Natural killer cell (primary cell): ENCODE data around the gene ARL15. TPM values are rescaled to one million over a fixed set of nuclear protein-coding genes. Genes with fewer than 3 reads are reported as not detected.

Experiments
- ATAC-seq, 3 donors: fragments of 150-1000 bp in 2 of 3; fragments of 200-7000 bp in 1 of 3; cut with Tn5 transposase; 1 replicate in 1 of 3; 2 replicates in 2 of 3; pipeline ENCODE4 v1.10.0; 2021; ENCODE audit warnings: mild to moderate bottlenecking in 2 of 3, moderate library complexity in 2 of 3
- DNase-seq, 2 donors: peaks; one replicate each; pipeline versions ENCODE4 v3.0.0 to v3.0.0-alpha.2; 2013 to 2021; ENCODE audit warnings: mixed read lengths in 1 of 2
- H3K27ac ChIP-seq: one replicate; pipeline ENCODE4 v1.5.1; 2013; ENCODE audit warnings: mild to moderate bottlenecking, low read length
- H3K27me3 ChIP-seq: one replicate; pipeline ENCODE4 v1.6.1; 2013; ENCODE audit warnings: low read length; ENCODE audit not compliant: control insufficient read depth, insufficient read depth
- H3K36me3 ChIP-seq: one replicate; pipeline ENCODE4 v1.6.1; 2013; ENCODE audit warnings: low read length; ENCODE audit not compliant: control insufficient read depth, insufficient read depth
- H3K4me1 ChIP-seq: one replicate; pipeline ENCODE4 v1.6.1; 2013; ENCODE audit warnings: low read length; ENCODE audit not compliant: control insufficient read depth, insufficient read depth
- H3K4me3 ChIP-seq: one replicate; pipeline ENCODE4 v1.5.1; 2013; ENCODE audit warnings: low read length
- H3K9me3 ChIP-seq: one replicate; pipeline ENCODE4 v1.6.1; 2013; ENCODE audit warnings: low read length; ENCODE audit not compliant: control insufficient read depth, insufficient read depth
- H3K27ac Mint-ChIP-seq, 2 donors: one replicate each; pipeline ENCODE4 v1.8.0; 2022; ENCODE audit warnings: mild to moderate bottlenecking in 2 of 2, mixed read lengths in 2 of 2, moderate library complexity in 1 of 2
- H3K27me3 Mint-ChIP-seq, 2 donors: one replicate each; pipeline ENCODE4 v1.8.0; 2022; ENCODE audit warnings: low read depth in 2 of 2, mixed read lengths in 2 of 2
- H3K36me3 Mint-ChIP-seq: one replicate; pipeline ENCODE4 v1.8.0; 2022; ENCODE audit warnings: mixed read lengths
- H3K4me1 Mint-ChIP-seq, 2 donors: one replicate each; pipeline ENCODE4 v1.8.0; 2022; ENCODE audit warnings: mixed read lengths in 2 of 2
- H3K4me3 Mint-ChIP-seq: one replicate; pipeline ENCODE4 v1.8.0; 2022; ENCODE audit warnings: mild to moderate bottlenecking, moderate library complexity, mixed read lengths
- H3K9me3 Mint-ChIP-seq, 2 donors: one replicate each; pipeline ENCODE4 v1.8.0; 2022; ENCODE audit warnings: mixed read lengths in 2 of 2
- WGBS: methylation state at CpG from one replicate; pipeline ENCODE4 v1.1.7; 2013; ENCODE audit warnings: missing lambda C conversion rate; ENCODE audit not compliant: insufficient coverage; 5-methylcytosine and 5-hydroxymethylcytosine counted together
- intact Hi-C: fragments of 100-400 bp; cut with micrococcal nuclease; formaldehyde crosslinking; loops from one replicate; pipeline ENCODE4 v1.14.2; 2022
- total RNA-seq, 4 donors: library from RNA; stranded (reverse); fragments of 120-200 nt in 1 of 4; gene quantifications; one replicate each; pipeline versions ENCODE4 v1.2.3 to v1.2.4, GENCODE V29; 2013 to 2022
- TF ChIP-seq, protein P1 (sequence below): fragments of 200-600 bp; IDR thresholded peaks from one replicate; pipeline ENCODE4 v1.8.0; 2022; ENCODE audit warnings: antibody characterized with exemption

The ARL15 gene
- total RNA-seq, 3 donors from 2014 or later (not counting 1 experiment from before 2014, with no cell fraction given), result 28.9 to 35.1 (median 33.1) TPM

DNA sequence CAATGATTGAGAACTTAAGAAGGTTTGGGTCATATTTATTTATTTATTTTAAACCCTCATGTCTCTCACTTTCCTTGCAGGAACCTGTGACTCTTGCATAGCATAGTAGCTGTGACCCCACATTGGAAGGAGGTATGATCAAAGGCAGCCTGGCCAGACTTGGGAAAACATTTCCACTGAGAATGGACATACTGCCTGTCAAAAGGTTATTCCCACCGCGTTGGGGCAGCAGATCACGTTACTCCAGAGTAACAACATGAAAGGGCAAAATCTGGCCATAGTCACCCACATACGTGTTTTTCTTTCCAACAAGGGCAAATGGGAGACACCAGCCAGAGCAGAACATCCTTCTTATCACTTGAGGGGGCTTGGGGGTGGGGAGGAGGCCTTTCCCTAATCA, 95.7 kb downstream of the ARL15 start:
- H3K4me3 ChIP-seq, result no peak overlapping the region
- TF ChIP-seq, protein P1, sequence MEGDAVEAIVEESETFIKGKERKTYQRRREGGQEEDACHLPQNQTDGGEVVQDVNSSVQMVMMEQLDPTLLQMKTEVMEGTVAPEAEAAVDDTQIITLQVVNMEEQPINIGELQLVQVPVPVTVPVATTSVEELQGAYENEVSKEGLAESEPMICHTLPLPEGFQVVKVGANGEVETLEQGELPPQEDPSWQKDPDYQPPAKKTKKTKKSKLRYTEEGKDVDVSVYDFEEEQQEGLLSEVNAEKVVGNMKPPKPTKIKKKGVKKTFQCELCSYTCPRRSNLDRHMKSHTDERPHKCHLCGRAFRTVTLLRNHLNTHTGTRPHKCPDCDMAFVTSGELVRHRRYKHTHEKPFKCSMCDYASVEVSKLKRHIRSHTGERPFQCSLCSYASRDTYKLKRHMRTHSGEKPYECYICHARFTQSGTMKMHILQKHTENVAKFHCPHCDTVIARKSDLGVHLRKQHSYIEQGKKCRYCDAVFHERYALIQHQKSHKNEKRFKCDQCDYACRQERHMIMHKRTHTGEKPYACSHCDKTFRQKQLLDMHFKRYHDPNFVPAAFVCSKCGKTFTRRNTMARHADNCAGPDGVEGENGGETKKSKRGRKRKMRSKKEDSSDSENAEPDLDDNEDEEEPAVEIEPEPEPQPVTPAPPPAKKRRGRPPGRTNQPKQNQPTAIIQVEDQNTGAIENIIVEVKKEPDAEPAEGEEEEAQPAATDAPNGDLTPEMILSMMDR, result no peak
- WGBS, result 93% methylated on average over 3 of the region's 4 CpGs
- no peaks in the 10 kb centered on the region for H3K27me3 Mint-ChIP-seq
- no peak overlapping the region for H3K27ac ChIP-seq
- H3K9me3 Mint-ChIP-seq, result no peaks in the 10 kb centered on the region
- ATAC-seq, result no peak
- no peak overlapping the region for H3K4me3 Mint-ChIP-seq
- H3K36me3 Mint-ChIP-seq, result no peaks in the 10 kb centered on the region
- H3K27ac Mint-ChIP-seq, result no peak overlapping the region
- no peaks in the 10 kb centered on the region for H3K4me1 ChIP-seq
- no peak for DNase-seq
- H3K9me3 ChIP-seq, result no peaks in the 10 kb centered on the region
- no peaks in the 10 kb centered on the region for H3K36me3 ChIP-seq
- H3K27me3 ChIP-seq, result no peaks in the 10 kb centered on the region
- H3K4me1 Mint-ChIP-seq, result peaks cover 33 to 36% of the 10 kb centered on the region in 2 donors
- intact Hi-C loops, result no loop called here

DNA sequence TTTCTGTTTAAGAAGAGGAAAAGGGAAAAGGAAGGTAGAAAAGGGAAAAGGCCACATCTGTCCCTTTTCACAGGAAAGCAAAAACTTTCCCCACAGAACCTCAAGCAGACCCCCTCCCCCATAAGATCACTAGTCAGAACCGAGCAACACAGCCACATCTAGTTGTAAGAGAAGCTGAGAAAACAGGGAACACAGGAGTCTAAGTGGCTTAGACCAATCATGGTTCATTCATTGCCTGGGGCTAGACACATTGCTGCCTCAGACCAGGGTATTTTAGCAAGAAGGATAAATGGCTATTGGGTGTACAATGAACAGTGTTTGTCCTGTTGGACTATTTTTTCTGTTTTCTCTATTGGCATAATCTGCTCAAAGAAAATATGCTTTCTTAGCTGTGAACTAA, 98.0 kb downstream of the ARL15 start:
- Mint-ChIP-seq H3K27ac (no peak overlapping the region), H3K4me1 (peaks cover 48 to 53% of the 10 kb centered on the region in 2 donors), H3K4me3 (no peak overlapping the region), H3K36me3 (no peaks in the 10 kb centered on the region), H3K9me3 (no peaks in the 10 kb centered on the region), H3K27me3 (no peaks in the 10 kb centered on the region)
- H3K27ac ChIP-seq, result no peak overlapping the region
- H3K9me3 ChIP-seq, result no peaks in the 10 kb centered on the region
- no peak overlapping the region for H3K4me3 ChIP-seq
- DNase-seq, result no peak
- no peaks in the 10 kb centered on the region for H3K27me3 ChIP-seq
- no peaks in the 10 kb centered on the region for H3K4me1 ChIP-seq
- TF ChIP-seq, protein P1, result no peak
- H3K36me3 ChIP-seq, result no peaks in the 10 kb centered on the region
- intact Hi-C loops, result no loop called here
- WGBS, result 86% methylated on average over 1 of the region's 1 CpG
- no peak for ATAC-seq

DNA sequence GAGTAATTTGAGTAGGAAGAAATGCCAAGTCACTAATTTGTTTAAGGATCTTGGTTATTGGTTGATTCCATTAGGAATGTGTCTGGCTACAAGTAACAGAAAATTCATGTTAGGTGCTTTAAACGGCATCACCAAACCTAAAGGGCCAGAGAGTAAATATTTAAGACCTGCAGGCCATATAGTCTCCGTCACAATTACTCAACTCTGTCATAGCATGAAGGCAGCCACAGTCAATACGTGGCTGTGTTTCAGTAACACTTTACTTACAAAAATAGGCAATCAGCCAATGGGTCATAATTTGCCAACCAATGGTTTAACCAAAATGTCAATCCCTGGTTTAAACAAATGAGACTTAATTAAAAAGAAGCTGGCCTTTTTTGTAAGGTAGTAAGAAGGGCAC, 98.5 kb downstream of the ARL15 start:
- Mint-ChIP-seq H3K27ac (no peak overlapping the region), H3K36me3 (no peaks in the 10 kb centered on the region), H3K4me1 (peaks cover 53 to 58% of the 10 kb centered on the region in 2 donors), H3K27me3 (no peaks in the 10 kb centered on the region), H3K4me3 (no peak overlapping the region), H3K9me3 (no peaks in the 10 kb centered on the region)
- intact Hi-C loops, result no loop called here
- DNase-seq (no peak), ATAC-seq (no peak)
- Histone ChIP-seq H3K4me1 (no peaks in the 10 kb centered on the region), H3K36me3 (no peaks in the 10 kb centered on the region), H3K27me3 (no peaks in the 10 kb centered on the region), H3K27ac (no peak overlapping the region), H3K9me3 (no peaks in the 10 kb centered on the region), H3K4me3 (no peak overlapping the region)
- 86% methylated on average over 3 of the region's 3 CpGs for WGBS
- TF ChIP-seq, protein P1, result no peak

DNA sequence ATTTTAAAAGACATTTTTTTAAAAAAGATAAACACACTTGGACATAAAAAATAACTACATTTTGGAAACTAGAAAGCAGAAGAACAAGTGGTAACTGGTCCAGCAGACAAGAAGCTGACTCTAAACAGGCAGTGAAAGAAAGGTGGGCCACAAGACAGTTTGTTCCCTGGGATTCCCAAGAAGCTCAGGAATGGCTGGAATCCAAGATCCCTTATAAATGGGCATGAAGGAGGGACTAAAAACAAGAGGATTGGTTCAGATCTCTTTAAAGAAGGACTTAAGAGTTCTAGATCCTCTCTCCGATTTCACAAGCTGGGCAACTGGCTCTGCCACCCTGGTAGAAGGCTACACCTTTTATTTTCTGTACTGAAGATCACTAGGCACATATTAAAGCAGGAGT, 102.8 kb downstream of the ARL15 start:
- Mint-ChIP-seq H3K4me1 (peaks cover 49 to 56% of the 10 kb centered on the region in 2 donors), H3K27me3 (no peaks in the 10 kb centered on the region), H3K9me3 (no peaks in the 10 kb centered on the region), H3K36me3 (no peaks in the 10 kb centered on the region), H3K4me3 (no peak overlapping the region), H3K27ac (no peak overlapping the region)
- TF ChIP-seq, protein P1, result no peak
- no peak overlapping the region for H3K27ac ChIP-seq
- H3K27me3 ChIP-seq, result no peaks in the 10 kb centered on the region
- intact Hi-C loops, result no loop called here
- no peaks in the 10 kb centered on the region for H3K4me1 ChIP-seq
- 85% methylated on average over 1 of the region's 1 CpG for WGBS
- ATAC-seq (no peak), DNase-seq (no peak)
- no peak overlapping the region for H3K4me3 ChIP-seq
- no peaks in the 10 kb centered on the region for H3K36me3 ChIP-seq
- no peaks in the 10 kb centered on the region for H3K9me3 ChIP-seq
